ENCODE measurements around the gene TBC1D10B.
"Not testable (repeated sequence)": the region's sequence is repeated elsewhere in the genome, so short reads cannot be mapped to it uniquely, and the experiment has no call there.

TBC1D10B gene

GRCh38 chr16:30397776-30398660, 27.7 kb upstream of the TBC1D10B start (continued):
- no peak for TF ChIP-seq PATZ1 (CRISPR knock-in tag; IDR thresholded peaks at IDR 0.05; ENCODE audit: borderline replicate concordance)

- TF ChIP-seq ZC3H10 (CRISPR knock-in tag; IDR thresholded peaks at IDR 0.05) = no peak
- no peak for TF ChIP-seq BACH2 (CRISPR knock-in tag; IDR thresholded peaks at IDR 0.05; ENCODE audit: borderline replicate concordance)
- no peak for ATAC-seq
These were observed 26.8 kb upstream of the TBC1D10B start for GRCh38 chr16:30397056-30397455.

- ATAC-seq = not testable (repeated sequence)
These were observed 26.3 kb upstream of the TBC1D10B start for GRCh38 chr16:30396627-30397026.

GRCh38 chr16:30395992-30396585, 25.8 kb upstream of the TBC1D10B start:
- no peak for ATAC-seq
- TF ChIP-seq SNAI2 (CRISPR knock-in tag; IDR thresholded peaks at IDR 0.05) = no peak
- no peak for TF ChIP-seq CREB5 (CRISPR knock-in tag; IDR thresholded peaks at IDR 0.05; ENCODE audit: low read depth)

- no peak for TF ChIP-seq ZNF565 (CRISPR knock-in tag; conservative IDR thresholded peaks at IDR 0.05; ENCODE audit: low read depth)
- no peak for TF ChIP-seq RARB (CRISPR knock-in tag; IDR thresholded peaks at IDR 0.05)
- TF ChIP-seq ZNF70 (CRISPR knock-in tag; IDR thresholded peaks at IDR 0.05) = no peak
- TF ChIP-seq ZC3H10 (CRISPR knock-in tag; IDR thresholded peaks at IDR 0.05) = no peak
- TF ChIP-seq ARNTL (CRISPR knock-in tag; IDR thresholded peaks at IDR 0.05; ENCODE audit: borderline replicate concordance, low read depth) = no peak
- no peak for TF ChIP-seq BACH2 (CRISPR knock-in tag; IDR thresholded peaks at IDR 0.05; ENCODE audit: borderline replicate concordance)
- TF ChIP-seq ZNF8 (CRISPR knock-in tag; IDR thresholded peaks at IDR 0.05) = no peak
- TF ChIP-seq CSDC2 (CRISPR knock-in tag; IDR thresholded peaks at IDR 0.05) = no peak
- no peak for TF ChIP-seq OSR1 (CRISPR knock-in tag; IDR thresholded peaks at IDR 0.05)
- TF ChIP-seq ZFP3 (CRISPR knock-in tag; IDR thresholded peaks at IDR 0.05) = peak; percentile 64; the same call in 1 of the 2 replicates
- 0 out of 2 replicates have a peak, but pooled peaks have one; percentile 35 for TF ChIP-seq TSHZ2 (CRISPR knock-in tag; IDR thresholded peaks at IDR 0.05)
- TF ChIP-seq PATZ1 (CRISPR knock-in tag; IDR thresholded peaks at IDR 0.05; ENCODE audit: borderline replicate concordance) = no peak
- 0 out of 2 replicates have a peak, but pooled peaks have one; percentile 64 for TF ChIP-seq POU6F1 (CRISPR knock-in tag; IDR thresholded peaks at IDR 0.05; ENCODE audit: borderline replicate concordance, low read depth)
- no peak for TF ChIP-seq CREB5 (CRISPR knock-in tag; IDR thresholded peaks at IDR 0.05; ENCODE audit: low read depth)
- 0 out of 2 replicates have a peak, but pooled peaks have one; percentile 57 for TF ChIP-seq SNAI2 (CRISPR knock-in tag; IDR thresholded peaks at IDR 0.05)
- TF ChIP-seq TOX (CRISPR knock-in tag; IDR thresholded peaks at IDR 0.05; ENCODE audit: borderline replicate concordance) = no peak
- no peak for TF ChIP-seq ESRRG (CRISPR knock-in tag; IDR thresholded peaks at IDR 0.05)
- 0 out of 2 replicates have a peak, but pooled peaks have one; percentile 57 for TF ChIP-seq GLIS3 (CRISPR knock-in tag; IDR thresholded peaks at IDR 0.05)
- peak; percentile 92 for ATAC-seq
These were observed 25.1 kb upstream of the TBC1D10B start, which contains the start of gene ZNF48 for GRCh38 chr16:30395155-30395991. Gene ZNF48 (plus strand): TSS chr16:30395420. CDS start chr16:30395795, 375 bp downstream.

Data from SK-N-SH treated with all-trans-retinoic acid at 6 μM for 48 hours (cell line).